ENCODE measurements around the gene PRDM13.
"Not testable (repeated sequence)": the region's sequence is repeated elsewhere in the genome, so short reads cannot be mapped to it uniquely, and the experiment has no call there.

The PRDM13 gene

DNA sequence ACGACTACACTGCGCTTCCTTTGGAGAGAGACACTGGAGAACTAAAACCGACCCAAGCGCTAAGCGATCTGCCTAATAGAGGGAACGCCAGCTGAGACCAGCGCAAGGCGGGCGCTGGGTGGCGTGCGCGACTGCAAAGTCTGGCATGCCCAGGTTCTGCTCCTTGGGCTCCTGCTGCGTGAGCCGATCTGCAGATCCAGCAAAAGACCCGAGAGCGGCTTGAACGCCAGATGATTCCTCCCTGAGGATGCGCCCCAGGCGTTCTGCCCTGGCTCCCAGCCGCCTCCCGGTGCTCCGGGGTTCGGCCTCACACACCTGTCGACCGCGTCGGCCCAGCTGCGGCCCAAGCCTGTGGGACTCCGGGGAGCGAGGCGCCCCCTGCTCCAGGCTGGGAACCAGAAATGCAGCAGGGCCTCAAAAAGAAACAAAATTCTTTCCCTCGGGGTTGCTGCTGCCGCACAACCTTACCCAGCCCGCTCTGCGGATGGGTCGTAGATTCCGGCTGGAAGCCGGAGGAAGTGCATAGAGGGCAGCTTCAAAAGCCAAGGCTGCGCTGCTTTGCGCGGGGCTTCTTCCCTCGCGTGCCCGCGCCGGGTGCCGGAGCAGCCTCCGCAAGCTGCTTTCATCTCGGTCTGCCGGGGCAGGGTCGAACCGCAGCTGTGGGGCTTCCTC lies 17.9 kb upstream of the PRDM13 start:
- Histone ChIP-seq H3K27me3 (replicated peaks; ENCODE audit: control insufficient read depth, insufficient read depth, low read length, poor library complexity, severe bottlenecking) (peaks cover 40% of the 10 kb centered on the region), H3K36me3 (ENCODE audit: control insufficient read depth, insufficient read depth, low read length) (no peaks in the 10 kb centered on the region), H3K4me1 (ENCODE audit: control insufficient read depth, insufficient read depth, low read length, poor library complexity, severe bottlenecking) (peaks cover 27% of the 10 kb centered on the region), H3K27ac (ENCODE audit: insufficient read depth, low read length, poor library complexity, severe bottlenecking) (no peak overlapping the region), H3K4me3 (ENCODE audit: insufficient read depth, low read depth, low read length, poor library complexity, severe bottlenecking) (peak overlapping the region; percentile 71), H3K9me3 (ENCODE audit: control insufficient read depth, low read length) (no peaks in the 10 kb centered on the region)
- DNase-seq, result peak in 2 of 3 donors; percentile 24 to 28

DNA sequence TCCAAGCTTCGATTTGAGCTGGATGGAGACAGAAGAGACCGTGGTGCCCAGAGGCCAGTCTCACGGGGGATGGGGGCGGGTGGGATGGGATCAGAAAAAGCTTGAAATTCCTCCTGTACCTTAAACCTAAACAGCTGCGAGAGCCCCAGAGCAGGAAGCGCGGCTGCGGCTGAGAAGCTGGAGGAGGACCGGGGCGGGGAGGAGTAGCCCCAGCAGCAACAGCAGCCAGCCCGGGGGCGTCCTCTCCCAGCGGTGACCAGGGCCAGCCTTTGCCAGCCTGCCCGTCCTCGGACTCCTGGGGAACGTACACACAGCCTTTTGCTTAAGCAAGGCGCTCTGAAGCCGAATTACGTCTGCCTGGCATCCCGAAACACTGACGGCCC lies 17.4 kb upstream of the PRDM13 start:
- no peaks in the 10 kb centered on the region for H3K9me3 ChIP-seq (ENCODE audit: control insufficient read depth, low read length)
- no peak overlapping the region for H3K27ac ChIP-seq (ENCODE audit: insufficient read depth, low read length, poor library complexity, severe bottlenecking)
- peaks cover 40% of the 10 kb centered on the region for H3K27me3 ChIP-seq (replicated peaks; ENCODE audit: control insufficient read depth, insufficient read depth, low read length, poor library complexity, severe bottlenecking)
- no peak for DNase-seq
- H3K4me1 ChIP-seq (ENCODE audit: control insufficient read depth, insufficient read depth, low read length, poor library complexity, severe bottlenecking), result peaks cover 27% of the 10 kb centered on the region
- H3K4me3 ChIP-seq (ENCODE audit: insufficient read depth, low read depth, low read length, poor library complexity, severe bottlenecking), result peak overlapping the region; percentile 71
- H3K36me3 ChIP-seq (ENCODE audit: control insufficient read depth, insufficient read depth, low read length), result no peaks in the 10 kb centered on the region

DNA sequence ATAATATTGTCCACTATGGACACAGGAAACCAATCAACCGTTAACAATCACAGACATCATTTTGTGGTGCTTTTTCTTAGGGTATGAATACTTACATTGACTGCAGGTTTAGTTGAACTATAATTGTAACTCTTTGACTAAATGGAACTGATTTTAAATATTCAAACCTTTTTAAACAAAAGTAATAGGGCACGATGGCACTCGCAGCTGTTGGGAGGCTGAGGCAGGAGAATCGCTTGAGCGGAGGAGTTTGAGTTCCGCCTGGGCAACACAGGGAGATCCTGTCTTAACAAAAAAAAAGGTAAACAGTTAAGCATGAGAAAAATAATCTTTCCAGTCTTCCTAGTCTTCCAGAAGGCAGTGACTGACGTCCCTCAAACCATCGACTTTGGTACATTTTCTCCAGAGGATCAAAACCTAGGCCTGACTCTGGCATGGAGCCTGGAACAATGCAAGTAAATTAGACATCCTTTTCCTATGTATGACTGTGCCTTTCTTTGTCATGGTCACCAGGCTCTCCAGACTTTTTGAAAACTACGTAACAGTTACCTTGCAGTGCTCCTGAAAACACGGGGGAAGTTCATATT lies 16.6 kb upstream of the PRDM13 start:
- Histone ChIP-seq H3K36me3 (ENCODE audit: control insufficient read depth, insufficient read depth, low read length) (no peaks in the 10 kb centered on the region), H3K4me1 (ENCODE audit: control insufficient read depth, insufficient read depth, low read length, poor library complexity, severe bottlenecking) (peaks cover 27% of the 10 kb centered on the region), H3K27ac (ENCODE audit: insufficient read depth, low read length, poor library complexity, severe bottlenecking) (no peak overlapping the region), H3K27me3 (replicated peaks; ENCODE audit: control insufficient read depth, insufficient read depth, low read length, poor library complexity, severe bottlenecking) (peaks cover 40% of the 10 kb centered on the region), H3K4me3 (ENCODE audit: insufficient read depth, low read depth, low read length, poor library complexity, severe bottlenecking) (peak overlapping the region; percentile 71), H3K9me3 (ENCODE audit: control insufficient read depth, low read length) (no peaks in the 10 kb centered on the region)
- DNase-seq, result no peak

DNA sequence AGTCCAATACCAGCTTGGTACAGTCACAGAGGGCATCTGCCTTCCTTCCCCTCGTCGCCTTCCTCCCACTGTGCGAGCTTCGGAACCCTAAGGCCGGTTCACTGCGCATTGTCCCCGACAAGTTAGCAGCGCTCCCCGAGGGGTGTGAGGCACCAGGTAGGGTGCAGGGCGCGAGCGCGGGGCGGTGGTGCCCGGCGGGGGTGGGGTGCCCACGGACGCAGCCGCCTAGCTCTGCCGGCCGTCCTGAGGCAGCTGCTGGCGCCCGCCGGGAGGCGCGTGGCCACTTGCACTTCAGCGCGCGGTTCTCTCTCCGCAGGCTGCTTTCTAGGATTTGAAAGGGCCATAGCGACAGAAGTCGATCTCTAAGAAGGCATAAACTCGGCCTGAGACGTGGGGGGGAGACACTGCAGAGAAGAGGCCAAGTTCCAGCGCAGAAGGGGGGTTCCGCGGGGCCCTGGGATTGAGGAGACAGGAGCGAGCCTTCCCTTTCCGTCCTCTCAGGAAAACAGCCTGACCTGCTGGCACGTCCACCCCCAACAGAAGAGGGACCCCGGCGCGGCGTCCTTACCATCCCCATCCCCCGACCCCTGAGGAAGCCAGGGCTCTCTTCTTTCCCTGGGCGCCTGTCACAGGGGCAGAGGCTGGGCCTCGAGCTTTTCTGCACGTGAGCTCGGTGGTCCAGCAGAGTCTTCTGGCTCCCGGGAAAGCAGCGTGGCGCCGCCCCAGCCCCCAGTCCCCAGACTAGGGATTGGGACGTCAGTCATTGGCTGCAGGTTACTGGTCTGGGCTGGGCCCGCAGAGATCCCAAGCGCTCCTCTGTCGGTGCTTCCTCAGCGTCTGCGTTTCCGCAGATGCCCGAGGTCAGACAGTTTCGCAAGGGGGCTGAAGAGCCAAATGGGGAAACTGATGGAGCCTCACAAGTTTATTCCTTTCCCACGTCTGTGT lies 15.6 kb upstream of the PRDM13 start:
- Histone ChIP-seq H3K27me3 (replicated peaks; ENCODE audit: control insufficient read depth, insufficient read depth, low read length, poor library complexity, severe bottlenecking) (peaks cover 49% of the 10 kb centered on the region), H3K36me3 (ENCODE audit: control insufficient read depth, insufficient read depth, low read length) (no peaks in the 10 kb centered on the region), H3K4me3 (ENCODE audit: insufficient read depth, low read depth, low read length, poor library complexity, severe bottlenecking) (no peak overlapping the region), H3K4me1 (ENCODE audit: control insufficient read depth, insufficient read depth, low read length, poor library complexity, severe bottlenecking) (peaks cover 27% of the 10 kb centered on the region), H3K9me3 (ENCODE audit: control insufficient read depth, low read length) (peaks cover 4% of the 10 kb centered on the region), H3K27ac (ENCODE audit: insufficient read depth, low read length, poor library complexity, severe bottlenecking) (no peak overlapping the region)
- DNase-seq, result no peak

DNA sequence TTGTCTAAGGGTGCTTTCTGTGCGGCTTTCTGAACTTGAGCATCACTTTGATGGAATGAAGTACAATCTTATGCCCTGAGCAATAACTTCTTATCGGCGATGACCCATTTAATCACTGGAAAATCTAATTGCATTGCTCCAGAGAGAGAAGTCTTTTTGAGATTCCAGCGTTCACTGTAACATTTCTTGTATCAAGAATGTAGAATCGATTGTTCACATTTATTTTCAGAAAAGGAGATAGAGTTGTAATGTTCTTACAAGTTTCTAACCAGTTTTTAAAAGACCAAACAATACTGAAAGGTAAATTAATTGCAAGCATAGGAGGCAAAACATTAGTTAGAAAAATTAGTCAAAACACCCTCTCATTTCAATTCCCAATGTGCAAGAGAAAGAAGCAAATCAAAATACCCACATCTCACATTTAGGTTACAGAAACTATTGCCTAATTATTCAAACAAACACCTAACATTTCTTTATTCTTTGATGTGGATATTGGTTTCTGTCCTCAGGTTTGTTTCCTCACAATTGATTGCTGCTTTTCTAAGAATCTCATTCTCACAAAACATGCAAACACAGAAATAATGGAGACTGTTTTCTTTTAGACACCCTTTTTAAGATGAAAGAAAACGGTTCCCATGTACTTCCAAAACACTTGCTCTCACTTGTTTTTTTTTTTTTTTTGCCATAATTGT lies 14.8 kb upstream of the PRDM13 start:
- Histone ChIP-seq H3K4me3 (ENCODE audit: insufficient read depth, low read depth, low read length, poor library complexity, severe bottlenecking) (no peak overlapping the region), H3K9me3 (ENCODE audit: control insufficient read depth, low read length) (peaks cover 4% of the 10 kb centered on the region), H3K27me3 (replicated peaks; ENCODE audit: control insufficient read depth, insufficient read depth, low read length, poor library complexity, severe bottlenecking) (peaks cover 53% of the 10 kb centered on the region), H3K4me1 (ENCODE audit: control insufficient read depth, insufficient read depth, low read length, poor library complexity, severe bottlenecking) (peaks cover 27% of the 10 kb centered on the region), H3K36me3 (ENCODE audit: control insufficient read depth, insufficient read depth, low read length) (no peaks in the 10 kb centered on the region), H3K27ac (ENCODE audit: insufficient read depth, low read length, poor library complexity, severe bottlenecking) (no peak overlapping the region)
- no peak for DNase-seq

DNA sequence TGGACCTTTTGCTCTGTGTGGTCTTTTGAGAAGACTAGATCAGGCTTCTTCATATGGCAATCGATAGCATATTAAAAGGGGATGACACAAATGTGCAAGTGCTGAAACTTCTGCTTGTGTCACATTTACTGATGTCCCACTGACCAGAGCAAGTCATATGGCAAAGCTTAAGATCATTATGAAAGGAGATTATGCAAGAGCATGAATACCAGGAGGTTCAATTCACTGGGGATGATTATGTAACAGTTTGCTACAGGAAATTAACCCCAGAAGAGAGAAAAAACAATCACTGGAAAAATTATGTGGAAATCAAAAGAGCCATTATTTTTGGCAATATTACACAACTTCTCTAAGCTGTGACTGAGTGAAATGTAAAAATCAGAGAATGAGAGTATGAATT lies 13.7 kb upstream of the PRDM13 start:
- no peak for DNase-seq
- no peaks in the 10 kb centered on the region for H3K36me3 ChIP-seq (ENCODE audit: control insufficient read depth, insufficient read depth, low read length)
- H3K27me3 ChIP-seq (replicated peaks; ENCODE audit: control insufficient read depth, insufficient read depth, low read length, poor library complexity, severe bottlenecking), result peaks cover 55% of the 10 kb centered on the region
- no peak overlapping the region for H3K27ac ChIP-seq (ENCODE audit: insufficient read depth, low read length, poor library complexity, severe bottlenecking)
- H3K4me1 ChIP-seq (ENCODE audit: control insufficient read depth, insufficient read depth, low read length, poor library complexity, severe bottlenecking), result peaks cover 27% of the 10 kb centered on the region
- peaks cover 4% of the 10 kb centered on the region for H3K9me3 ChIP-seq (ENCODE audit: control insufficient read depth, low read length)
- H3K4me3 ChIP-seq (ENCODE audit: insufficient read depth, low read depth, low read length, poor library complexity, severe bottlenecking), result no peak overlapping the region

DNA sequence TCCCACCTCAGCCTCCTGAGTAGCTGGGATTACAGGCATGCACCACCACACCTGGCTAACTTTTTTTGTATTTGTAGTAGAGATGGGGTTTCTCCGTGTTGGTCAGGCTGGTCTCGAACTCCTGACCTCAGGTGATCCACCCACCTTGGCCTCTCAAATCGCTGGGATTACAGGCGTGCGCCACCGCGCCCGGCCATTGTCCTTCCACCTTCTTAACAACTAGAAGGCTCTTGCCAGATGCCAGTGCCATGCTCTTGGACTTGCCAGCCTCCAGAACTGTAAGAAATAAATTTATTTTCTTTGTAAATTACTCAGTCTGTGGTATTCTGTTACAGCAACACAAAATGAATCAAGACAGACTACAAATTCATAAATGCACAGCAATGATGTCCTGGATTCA lies 11.9 kb upstream of the PRDM13 start:
- not testable (repeated sequence) for H3K4me3 ChIP-seq (ENCODE audit: insufficient read depth, low read depth, low read length, poor library complexity, severe bottlenecking); H3K27ac ChIP-seq (ENCODE audit: insufficient read depth, low read length, poor library complexity, severe bottlenecking); DNase-seq; H3K36me3 ChIP-seq (ENCODE audit: control insufficient read depth, insufficient read depth, low read length); H3K9me3 ChIP-seq (ENCODE audit: control insufficient read depth, low read length)
- H3K4me1 ChIP-seq (ENCODE audit: control insufficient read depth, insufficient read depth, low read length, poor library complexity, severe bottlenecking), result peaks cover 17% of the 10 kb centered on the region
- H3K27me3 ChIP-seq (replicated peaks; ENCODE audit: control insufficient read depth, insufficient read depth, low read length, poor library complexity, severe bottlenecking), result peaks cover 46% of the 10 kb centered on the region

DNA sequence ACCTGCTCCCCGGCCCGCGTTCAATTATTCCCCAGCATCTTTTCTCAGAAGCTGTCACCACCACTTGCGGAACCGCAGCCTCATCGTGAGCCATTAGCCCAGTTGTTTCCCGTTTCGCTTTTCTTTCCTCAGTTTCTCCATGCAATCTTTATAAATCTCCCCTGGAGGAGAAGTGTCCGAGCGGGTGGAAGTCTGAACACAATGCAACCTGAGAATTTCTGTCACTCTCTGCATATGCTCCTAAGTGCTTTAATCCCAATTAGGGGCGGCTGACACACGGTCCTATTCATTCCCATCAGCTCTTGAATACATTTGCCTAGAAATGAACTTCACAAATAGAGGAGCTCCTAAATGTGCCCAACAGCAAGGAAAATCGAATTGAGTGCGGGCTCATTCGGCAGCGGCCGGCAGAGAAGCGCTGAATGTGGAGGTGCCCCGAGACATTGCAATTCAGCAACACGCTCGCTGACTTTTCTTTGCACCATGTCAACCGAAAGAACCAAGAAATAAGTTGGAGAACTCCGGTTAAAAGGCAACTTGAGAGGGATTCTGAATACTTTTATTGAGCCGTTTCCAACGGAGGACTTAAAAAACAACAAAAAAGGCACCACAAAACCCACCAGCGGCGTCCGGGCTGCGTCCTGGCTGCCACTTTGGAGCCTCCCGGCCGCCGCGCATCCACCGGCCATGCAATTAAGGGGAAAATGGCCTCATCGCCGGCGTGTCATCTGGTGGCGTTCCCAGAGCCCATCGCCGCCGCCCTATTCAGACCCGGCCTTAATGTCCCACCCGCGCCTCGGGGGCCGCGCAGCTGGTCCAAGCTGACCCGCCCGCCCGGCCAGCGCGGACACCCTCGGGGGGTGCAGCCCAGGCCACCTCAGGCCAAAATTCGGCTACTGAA lies 3.9 kb upstream of the PRDM13 start:
- Histone ChIP-seq H3K36me3 (ENCODE audit: control insufficient read depth, insufficient read depth, low read length) (no peaks in the 10 kb centered on the region), H3K27me3 (replicated peaks; ENCODE audit: control insufficient read depth, insufficient read depth, low read length, poor library complexity, severe bottlenecking) (peaks cover 74% of the 10 kb centered on the region), H3K4me3 (ENCODE audit: insufficient read depth, low read depth, low read length, poor library complexity, severe bottlenecking) (peak overlapping the region; percentile 27), H3K9me3 (ENCODE audit: control insufficient read depth, low read length) (no peaks in the 10 kb centered on the region), H3K27ac (ENCODE audit: insufficient read depth, low read length, poor library complexity, severe bottlenecking) (no peak overlapping the region), H3K4me1 (ENCODE audit: control insufficient read depth, insufficient read depth, low read length, poor library complexity, severe bottlenecking) (peaks cover 30% of the 10 kb centered on the region)
- DNase-seq, result no peak
